ENCODE measurements around the gene TACC2.
A peak's percentile ranks its signal among the peaks of the same experiment; 100 is the strongest.

The TACC2 gene

GRCh38 chr10:122294511-122295450, 305.8 kb downstream of the TACC2 start:
- no peak for TF ChIP-seq CTCF (IDR thresholded peaks at IDR 0.05; ENCODE audit: low read depth, low read length, missing control alignments)
- H3K4me3 ChIP-seq (replicated peaks; ENCODE audit: low read depth, low read length), result no peak overlapping the region

GRCh38 chr10:122295451-122295809, 306.5 kb downstream of the TACC2 start:
- H3K4me3 ChIP-seq (replicated peaks; ENCODE audit: low read depth, low read length), result no peak overlapping the region
- no peak for TF ChIP-seq CTCF (IDR thresholded peaks at IDR 0.05; ENCODE audit: low read depth, low read length, missing control alignments)
- no peak for DNase-seq (ENCODE audit: extremely low read depth, low read depth)

More at GRCh38 chr10:122294511-122295450, 305.8 kb downstream of the TACC2 start:
- DNase-seq (ENCODE audit: extremely low read depth, low read depth), result no peak

DNA sequence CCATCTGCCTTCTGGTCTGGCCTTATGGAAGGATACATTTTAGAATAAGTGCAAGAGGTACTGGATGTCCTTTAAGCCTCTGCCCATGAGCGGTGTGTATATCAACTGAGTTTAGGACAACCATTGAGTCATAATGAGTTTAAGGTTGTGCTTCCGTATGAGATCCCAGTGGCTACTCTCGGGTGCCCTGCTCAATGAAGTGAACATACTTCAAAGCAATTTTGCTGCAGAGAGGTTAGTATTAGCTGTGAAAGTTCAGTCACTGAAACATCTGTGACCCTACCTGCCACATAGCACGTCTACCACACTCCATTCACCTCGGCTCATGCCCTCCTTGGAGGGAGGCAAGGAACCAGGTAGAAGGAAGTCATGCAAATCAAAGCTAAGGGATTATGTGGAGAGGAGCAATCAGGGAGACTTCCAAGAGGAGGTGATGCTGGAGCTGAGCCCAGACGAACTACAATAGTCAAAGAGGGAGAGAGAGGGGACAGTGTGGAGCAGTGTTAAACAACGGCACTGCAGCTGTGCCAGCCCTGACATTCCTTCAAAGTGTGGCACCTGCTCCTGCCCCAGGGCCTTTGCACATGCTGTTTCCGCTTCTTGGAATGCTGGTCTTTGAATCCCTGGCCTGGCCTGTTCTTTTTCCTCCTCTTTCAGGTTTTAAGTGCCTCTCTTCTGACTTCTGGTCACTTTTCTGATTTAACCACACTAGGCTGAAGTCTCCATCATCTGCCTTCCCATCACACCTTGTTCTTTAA, 307.6 kb downstream of the TACC2 start:
- TF ChIP-seq CTCF (IDR thresholded peaks at IDR 0.05; ENCODE audit: low read depth, low read length, missing control alignments), result no peak
- H3K4me3 ChIP-seq (replicated peaks; ENCODE audit: low read depth, low read length), result no peak overlapping the region
- no peak for DNase-seq (ENCODE audit: extremely low read depth, low read depth)

- H3K4me3 ChIP-seq (replicated peaks; ENCODE audit: low read depth, low read length), result no peak overlapping the region
- no peak for DNase-seq (ENCODE audit: extremely low read depth, low read depth)
- no peak for TF ChIP-seq CTCF (IDR thresholded peaks at IDR 0.05; ENCODE audit: low read depth, low read length, missing control alignments)
These were observed 308.6 kb downstream of the TACC2 start for GRCh38 chr10:122297583-122297982.

GRCh38 chr10:122298206-122298597, 309.2 kb downstream of the TACC2 start:
- DNase-seq (ENCODE audit: extremely low read depth, low read depth), result no peak
- no peak for TF ChIP-seq CTCF (IDR thresholded peaks at IDR 0.05; ENCODE audit: low read depth, low read length, missing control alignments)
- no peak overlapping the region for H3K4me3 ChIP-seq (replicated peaks; ENCODE audit: low read depth, low read length)

- peak; percentile 57 for DNase-seq (ENCODE audit: extremely low read depth, low read depth)
- no peak overlapping the region for H3K4me3 ChIP-seq (replicated peaks; ENCODE audit: low read depth, low read length)
- TF ChIP-seq CTCF (IDR thresholded peaks at IDR 0.05; ENCODE audit: low read depth, low read length, missing control alignments), result peak; percentile 91
These were observed 309.8 kb downstream of the TACC2 start for GRCh38 chr10:122298598-122299301.
